SK-N-SH treated with all-trans-retinoic acid at 6 μM for 48 hours (cell line): Measurements from ENCODE around the gene CLCN3.
"Not testable (repeated sequence)": the region's sequence is repeated elsewhere in the genome, so short reads cannot be mapped to it uniquely, and the experiment has no call there.

Source experiments
- ATAC-seq: fragments of 200-7000 bp; cut with Tn5 transposase; 3 replicates; pipeline ENCODE4 v1.9.1; 2020; ENCODE audit warnings: mild to moderate bottlenecking, moderate library complexity
- ARNTL ChIP-seq: fragments of 450-650 bp; formaldehyde crosslinking; IDR thresholded peaks from 2 replicates; pipeline ENCODE4 v1.5.0; 2020; ENCODE audit warnings: low read depth, mild to moderate bottlenecking, moderate library complexity, borderline replicate concordance
- BACH2 ChIP-seq: fragments of 250-450 bp; sonication (Bioruptor Pico); IDR thresholded peaks from 2 replicates; pipeline ENCODE4 v1.9.0; 2021; ENCODE audit warnings: mild to moderate bottlenecking, borderline replicate concordance
- CREB5 ChIP-seq: fragments of 250-450 bp; sonication (Bioruptor Pico); IDR thresholded peaks from 2 replicates; pipeline ENCODE4 v1.5.1; 2020; ENCODE audit warnings: low read depth, mild to moderate bottlenecking, moderate library complexity
- CSDC2 ChIP-seq: fragments of 250-450 bp; sonication (Bioruptor Pico); IDR thresholded peaks from 2 replicates; pipeline ENCODE4 v1.5.0; 2020; ENCODE audit warnings: mild to moderate bottlenecking, moderate library complexity
- CSRNP3 ChIP-seq: fragments of 250-450 bp; sonication (Bioruptor Pico); IDR thresholded peaks from 2 replicates; pipeline ENCODE4 v1.5.1; 2021; ENCODE audit warnings: mild to moderate bottlenecking, moderate library complexity
- ESRRG ChIP-seq: fragments of 250-450 bp; sonication (Bioruptor Pico); IDR thresholded peaks from 2 replicates; pipeline ENCODE4 v1.6.1; 2021; ENCODE audit warnings: mild to moderate bottlenecking
- GLIS3 ChIP-seq: fragments of 250-450 bp; sonication (Bioruptor Pico); IDR thresholded peaks from 2 replicates; pipeline ENCODE4 v1.5.0; 2020; ENCODE audit warnings: mild to moderate bottlenecking, moderate library complexity
- ISL1 ChIP-seq: fragments of 250-450 bp; sonication (Bioruptor Pico); IDR thresholded peaks from 2 replicates; pipeline ENCODE4 v2.1.2; 2022; ENCODE audit warnings: mild to moderate bottlenecking, moderate library complexity
- OSR1 ChIP-seq: fragments of 250-450 bp; sonication (Bioruptor Pico); IDR thresholded peaks from 2 replicates; pipeline ENCODE4 v1.8.0; 2022; ENCODE audit warnings: moderate library complexity, mild to moderate bottlenecking, inconsistent platforms
- PATZ1 ChIP-seq: fragments of 250-450 bp; sonication (Bioruptor Pico); IDR thresholded peaks from 2 replicates; pipeline ENCODE4 v1.8.0; 2020; ENCODE audit warnings: mild to moderate bottlenecking, moderate library complexity, borderline replicate concordance
- POU6F1 ChIP-seq: fragments of 250-450 bp; sonication (Bioruptor Pico); IDR thresholded peaks from 2 replicates; pipeline ENCODE4 v1.8.0; 2021; ENCODE audit warnings: low read depth, mild to moderate bottlenecking, moderate library complexity, borderline replicate concordance
- PPARA ChIP-seq: fragments of 250-450 bp; sonication (Bioruptor Pico); IDR thresholded peaks from 2 replicates; pipeline ENCODE4 v1.5.0; 2020; ENCODE audit warnings: mild to moderate bottlenecking, borderline replicate concordance
- RARB ChIP-seq: fragments of 250-450 bp; sonication (Bioruptor Pico); IDR thresholded peaks from 2 replicates; pipeline ENCODE4 v1.8.0; 2021; ENCODE audit warnings: mild to moderate bottlenecking, moderate library complexity
- SNAI2 ChIP-seq: fragments of 250-450 bp; sonication (Bioruptor Pico); IDR thresholded peaks from 2 replicates; pipeline ENCODE4 v1.5.0; 2020; ENCODE audit warnings: mild to moderate bottlenecking, moderate library complexity
- TCF4 ChIP-seq: fragments of 250-450 bp; sonication (Bioruptor Pico); IDR thresholded peaks from 2 replicates; pipeline ENCODE4 v1.8.0; 2021; ENCODE audit warnings: mild to moderate bottlenecking, moderate library complexity, borderline replicate concordance
- TOX ChIP-seq: fragments of 250-450 bp; sonication (Bioruptor Pico); IDR thresholded peaks from 2 replicates; pipeline ENCODE4 v1.8.0; 2021; ENCODE audit warnings: mild to moderate bottlenecking, moderate library complexity, borderline replicate concordance
- TSHZ2 ChIP-seq: fragments of 250-450 bp; sonication (Bioruptor Pico); IDR thresholded peaks from 2 replicates; pipeline ENCODE4 v1.5.0; 2020; ENCODE audit warnings: mild to moderate bottlenecking, moderate library complexity
- ZC3H10 ChIP-seq: fragments of 250-450 bp; sonication (Bioruptor Pico); IDR thresholded peaks from 2 replicates; pipeline ENCODE4 v1.5.1; 2021; ENCODE audit warnings: mild to moderate bottlenecking, moderate library complexity
- ZFP3 ChIP-seq: fragments of 250-450 bp; sonication (Bioruptor Pico); IDR thresholded peaks from 2 replicates; pipeline ENCODE4 v1.5.0; 2020; ENCODE audit warnings: mild to moderate bottlenecking, moderate library complexity
- ZFP30 ChIP-seq: fragments of 450-650 bp; formaldehyde crosslinking; IDR thresholded peaks from 2 replicates; pipeline ENCODE4 v1.5.0; 2022; ENCODE audit warnings: mild to moderate bottlenecking, moderate library complexity
- ZNF565 ChIP-seq: fragments of 450-650 bp; formaldehyde crosslinking; conservative IDR thresholded peaks from 2 replicates; pipeline ENCODE4 v1.5.0; 2020; ENCODE audit warnings: low read depth, mild to moderate bottlenecking, moderate library complexity
- ZNF70 ChIP-seq: fragments of 450-650 bp; formaldehyde crosslinking; IDR thresholded peaks from 2 replicates; pipeline ENCODE4 v1.5.0; 2020; ENCODE audit warnings: mild to moderate bottlenecking, moderate library complexity
- ZNF8 ChIP-seq: fragments of 450-650 bp; formaldehyde crosslinking; IDR thresholded peaks from 2 replicates; pipeline ENCODE4 v1.5.0; 2020; ENCODE audit warnings: mild to moderate bottlenecking, moderate library complexity

Gene CLCN3

GRCh38 chr4:169621731-169622492, 1.5 kb downstream of the CLCN3 start:
- TF ChIP-seq ISL1 (CRISPR knock-in tag) = no peak
- no peak for TF ChIP-seq BACH2 (CRISPR knock-in tag)
- no peak for TF ChIP-seq ZNF565 (CRISPR knock-in tag)
- TF ChIP-seq PATZ1 (CRISPR knock-in tag) = no peak
- TF ChIP-seq ZC3H10 (CRISPR knock-in tag) = no peak
- TF ChIP-seq CSRNP3 (CRISPR knock-in tag) = no peak
- TF ChIP-seq ARNTL (CRISPR knock-in tag) = no peak
- TF ChIP-seq ZNF70 (CRISPR knock-in tag) = no peak
- no peak for TF ChIP-seq CSDC2 (CRISPR knock-in tag)
- no peak for TF ChIP-seq ZFP3 (CRISPR knock-in tag)
- TF ChIP-seq ZNF8 (CRISPR knock-in tag) = no peak
- no peak for TF ChIP-seq GLIS3 (CRISPR knock-in tag)
- no peak for TF ChIP-seq ESRRG (CRISPR knock-in tag)
- TF ChIP-seq OSR1 = no peak
- no peak for TF ChIP-seq ZFP30
- no peak for TF ChIP-seq TSHZ2
- TF ChIP-seq TCF4 (CRISPR knock-in tag) = no peak
- TF ChIP-seq, all 23 proteins: peak for 0
- no peak for ATAC-seq

- TF ChIP-seq ESRRG (CRISPR knock-in tag) (no peak), CSDC2 (CRISPR knock-in tag) (no peak), ZNF8 (CRISPR knock-in tag) (no peak), TSHZ2 (no peak), OSR1 (no peak), PPARA (CRISPR knock-in tag) (no peak), PATZ1 (CRISPR knock-in tag) (no peak), CREB5 (CRISPR knock-in tag) (no peak), POU6F1 (CRISPR knock-in tag) (no peak), ZNF565 (CRISPR knock-in tag) (no peak), SNAI2 (no peak), ZC3H10 (CRISPR knock-in tag) (no peak), ARNTL (CRISPR knock-in tag) (no peak), ZFP30 (no peak), RARB (CRISPR knock-in tag) (no peak), ISL1 (CRISPR knock-in tag) (no peak), TCF4 (CRISPR knock-in tag) (no peak), TOX (CRISPR knock-in tag) (no peak), BACH2 (CRISPR knock-in tag) (no peak), ZFP3 (CRISPR knock-in tag) (no peak)
- no peak for ATAC-seq
These were observed 2.2 kb downstream of the CLCN3 start for GRCh38 chr4:169622566-169622965.

GRCh38 chr4:169624012-169624411, 3.6 kb downstream of the CLCN3 start:
- ATAC-seq = not testable (repeated sequence)
